GM19099 (cell line): ENCODE measurements around the gene MRLN.

Source experiments
- POLR2A ChIP-seq: IDR thresholded peaks from 3 replicates; pipeline ENCODE4 v1.6.1; 2011; ENCODE audit warnings: low read depth; ENCODE audit not compliant: insufficient read length; ENCODE audit errors: extremely low read depth

The MRLN gene

DNA sequence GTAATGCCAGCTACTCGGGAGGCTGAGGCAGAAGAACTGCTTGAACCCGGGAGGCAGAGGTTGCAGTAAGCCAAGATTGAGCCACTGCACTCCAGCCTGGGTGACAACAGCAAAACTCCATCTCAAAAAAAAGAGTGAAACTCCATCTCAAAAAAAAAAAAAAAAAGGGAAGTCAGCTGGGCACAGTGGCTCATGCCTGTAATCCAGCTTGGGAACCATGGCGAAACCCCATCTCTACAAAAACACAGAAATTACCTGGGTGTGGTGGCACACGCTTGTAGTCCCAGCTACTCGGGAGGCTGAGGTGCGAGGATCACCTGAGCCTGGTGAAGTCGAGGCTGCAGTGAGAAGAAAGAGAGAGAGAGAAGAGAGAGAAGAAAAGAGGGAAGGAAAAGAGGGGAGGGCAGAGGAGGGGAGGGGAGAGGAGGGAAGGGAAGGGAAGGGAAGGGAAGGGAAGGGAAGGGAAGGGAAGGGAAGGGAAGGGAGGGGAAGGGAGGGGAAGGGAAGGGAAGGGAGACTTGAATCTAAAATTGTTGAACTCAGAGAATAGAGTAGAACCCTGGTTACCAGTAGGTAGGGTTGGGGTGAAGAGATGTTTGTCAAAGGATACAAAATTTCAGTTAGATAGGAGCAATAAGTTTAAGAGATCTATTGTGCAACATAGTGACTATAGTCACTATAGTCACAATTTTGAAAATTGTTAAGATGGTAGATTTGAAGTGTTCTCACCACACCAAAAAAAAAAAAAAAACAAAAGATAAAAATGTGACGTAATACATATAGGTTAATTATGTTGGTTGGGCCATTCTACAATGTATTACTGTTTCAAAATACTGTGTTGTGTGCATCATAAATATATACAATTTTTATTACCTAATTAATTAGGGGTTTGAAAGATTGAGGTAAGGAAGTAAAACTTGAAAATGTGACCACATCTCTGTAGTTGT, 46.1 kb downstream of the MRLN start:
- TF ChIP-seq POLR2A = no peak

GRCh38 chr10:59705931-59706330, 47.3 kb downstream of the MRLN start:
- TF ChIP-seq POLR2A = no peak

DNA sequence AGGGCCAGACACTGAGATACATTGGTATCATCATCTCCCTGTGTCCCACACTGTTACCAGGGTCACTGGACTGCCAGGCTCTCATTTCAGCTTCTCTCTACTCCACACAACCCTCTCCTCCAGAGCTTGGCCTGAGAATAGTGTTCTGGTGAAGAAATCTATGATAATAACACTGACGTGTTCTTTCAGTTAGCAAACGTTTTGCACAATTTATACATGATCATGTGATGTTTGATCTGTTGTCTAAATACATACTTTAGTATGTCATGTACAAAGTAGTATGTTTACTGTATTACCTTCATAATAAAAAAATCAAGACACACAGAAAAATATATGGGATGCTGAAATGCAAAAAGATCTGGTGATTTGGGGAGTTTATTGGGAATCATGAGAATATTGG, 48.6 kb downstream of the MRLN start:
- no peak for TF ChIP-seq POLR2A

GRCh38 chr10:59702347-59702746, 50.9 kb downstream of the MRLN start:
- TF ChIP-seq POLR2A = no peak

GRCh38 chr10:59700709-59701108, 52.5 kb downstream of the MRLN start:
- no peak for TF ChIP-seq POLR2A

GRCh38 chr10:59698326-59698725, 54.9 kb downstream of the MRLN start:
- no peak for TF ChIP-seq POLR2A

DNA sequence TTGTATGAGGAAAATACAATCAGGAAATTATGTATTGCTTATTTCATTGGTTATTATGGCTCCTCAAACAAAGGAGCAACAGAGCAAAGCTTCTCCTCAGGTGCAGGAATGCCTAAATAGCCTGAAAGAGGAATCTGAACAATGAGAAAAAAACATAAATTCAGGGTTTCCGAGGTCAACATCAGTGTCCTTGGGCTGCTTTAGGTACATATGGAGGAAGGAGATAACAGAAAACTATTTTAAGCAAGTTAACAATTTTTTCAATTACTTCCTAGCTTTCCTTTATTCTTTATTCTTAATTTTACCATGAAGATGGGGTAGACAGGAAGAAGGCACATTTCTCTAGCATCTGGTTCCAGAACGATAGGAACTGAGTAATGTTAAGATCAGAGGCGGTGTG, 57.6 kb downstream of the MRLN start:
- no peak for TF ChIP-seq POLR2A

DNA sequence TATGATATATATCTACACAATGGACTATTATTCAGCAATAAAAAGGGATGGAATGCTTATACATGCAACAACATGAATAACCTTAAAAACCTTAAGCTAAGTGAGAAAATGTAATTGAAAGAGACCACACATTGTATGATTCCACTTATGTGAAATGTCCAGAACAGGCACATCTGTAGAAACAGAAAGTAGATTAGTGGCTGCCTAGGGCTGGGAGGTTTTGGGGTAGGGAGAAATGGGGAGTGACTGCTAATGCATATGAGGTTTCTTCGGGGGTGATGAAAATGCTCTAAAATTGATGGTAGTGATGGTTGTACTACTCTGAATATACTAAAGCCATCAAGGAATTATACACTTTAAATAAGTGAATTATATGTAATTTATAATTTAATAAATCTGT, 58.3 kb downstream of the MRLN start:
- no peak for TF ChIP-seq POLR2A

- TF ChIP-seq POLR2A = no peak
Measured at GRCh38 chr10:59692113-59692512, 61.1 kb downstream of the MRLN start.

GRCh38 chr10:59688921-59689351, 64.3 kb downstream of the MRLN start:
- no peak for TF ChIP-seq POLR2A

GRCh38 chr10:59687657-59688056, 65.6 kb downstream of the MRLN start:
- TF ChIP-seq POLR2A = no peak
